VCaP (cell line): Measurements from ENCODE around the gene MARF1.
A peak's percentile ranks its signal among the peaks of the same experiment; 100 is the strongest.
"Not testable (repeated sequence)": the region's sequence is repeated elsewhere in the genome, so short reads cannot be mapped to it uniquely, and the experiment has no call there.

ENCODE experiments used
- H3K27ac ChIP-seq: fragments of 450-650 bp; 2 replicates; pipeline ENCODE4 v1.5.1; 2017
- CTCF ChIP-seq: fragments of 450-650 bp; conservative IDR thresholded peaks from 2 replicates; pipeline ENCODE4 v1.5.1; 2017; ENCODE audit warnings: mild to moderate bottlenecking, moderate library complexity

MARF1 gene

GRCh38 chr16:15649727-15650018, 6.7 kb upstream of the MARF1 start:
- H3K27ac ChIP-seq = peak overlapping the region; percentile 54; the same call in 1 of the 2 replicates
- TF ChIP-seq CTCF = no peak

GRCh38 chr16:15649311-15649710, 6.4 kb upstream of the MARF1 start:
- H3K27ac ChIP-seq = peak overlapping the region; percentile 54; the same call in 1 of the 2 replicates

- no peak for TF ChIP-seq CTCF
- H3K27ac ChIP-seq = no peak overlapping the region
Measured at GRCh38 chr16:15648135-15648730, 5.3 kb upstream of the MARF1 start.

- no peak for TF ChIP-seq CTCF
- no peak overlapping the region for H3K27ac ChIP-seq
Measured at GRCh38 chr16:15647294-15648014, 4.5 kb upstream of the MARF1 start.

- not testable (repeated sequence) for H3K27ac ChIP-seq
Measured at GRCh38 chr16:15646557-15647293, 3.8 kb upstream of the MARF1 start.

GRCh38 chr16:15644962-15645465, 2.1 kb upstream of the MARF1 start:
- H3K27ac ChIP-seq = not testable (repeated sequence)

- H3K27ac ChIP-seq = peak overlapping the region; percentile 90
- no peak for TF ChIP-seq CTCF
Measured at GRCh38 chr16:15644267-15644961, 1.5 kb upstream of the MARF1 start.

GRCh38 chr16:15643946-15644250, 944 bp upstream of the MARF1 start:
- TF ChIP-seq CTCF = no peak
- peak overlapping the region; percentile 90 for H3K27ac ChIP-seq

- H3K27ac ChIP-seq = peak overlapping the region; percentile 90
- TF ChIP-seq CTCF = no peak
Measured at GRCh38 chr16:15642557-15643047, 352 bp downstream of the MARF1 start.
